Spleen (tissue), 7 donors: ENCODE measurements around the gene SLC12A9.

ENCODE experiments used
- CTCF ChIP-seq, 11 experiments: fragments of 200-600 bp in 7 of 11; fragments of 450-650 bp in 4 of 11; sonication (generic) in 4 of 11; IDR thresholded peaks in 8 of 11; conservative IDR thresholded peaks in 3 of 11; 1 replicate in 7 of 11; 2 replicates in 4 of 11; pipeline versions ENCODE4 v1.4.0 to v1.8.0; 2016 to 2021; ENCODE audit warnings: antibody characterized with exemption in 11 of 11, inconsistent platforms in 4 of 11, mild to moderate bottlenecking in 1 of 11
- POLR2AphosphoS5 ChIP-seq, 3 donors: sonication (generic); formaldehyde crosslinking; IDR thresholded peaks; one replicate each; pipeline ENCODE4 v1.5.1; 2017; ENCODE audit warnings: antibody characterized with exemption in 3 of 3
- donor health status: DM: no; HTN: no; CAD: no; lungs with moderate emphysema.
- donor health status: DM: no; HTN: no; CAD: no.
- donor health status: DM: no; HTN: no; CAD: no.

GRCh38 chr7:100835903-100836811 is 16.4 kb upstream of the SLC12A9 start:
- TF ChIP-seq CTCF (IDR thresholded peaks at IDR 0.05 in 8 of 11, conservative IDR thresholded peaks at IDR 0.05 in 3 of 11) = no peak
- TF ChIP-seq POLR2AphosphoS5 (IDR thresholded peaks at IDR 0.05) = peak; percentile 59 to 77 (median 71)
